GM13976 (cell line): ENCODE results near the gene CIRBP.
"Not testable (repeated sequence)": the region's sequence is repeated elsewhere in the genome, so short reads cannot be mapped to it uniquely, and the experiment has no call there.

ENCODE experiments used
- DNase-seq: peaks from one replicate; pipeline ENCODE4 v3.0.0; 2012; ENCODE audit warnings: low spot score
- CTCF ChIP-seq: IDR thresholded peaks from 2 replicates; pipeline ENCODE4 v1.5.1; 2012; ENCODE audit warnings: borderline replicate concordance, mild to moderate bottlenecking; ENCODE audit not compliant: insufficient read depth; ENCODE audit errors: extremely low read depth, missing control alignments, control extremely low read depth
- in situ Hi-C: fragments of 300-500 bp; cut with MboI; formaldehyde crosslinking; loops from one replicate; pipeline ENCODE4 v1.12.0; 2022; ENCODE audit warnings: low sequenced_read_pairs, mixed read lengths, inconsistent platforms; ENCODE audit not compliant: unreplicated experiment

Gene CIRBP

GRCh38 chr19:1245494-1246264, 23.5 kb upstream of the CIRBP start:
- DNase-seq: no peak
- TF ChIP-seq CTCF: no peak
- in situ Hi-C loops: no loop called here

GRCh38 chr19:1246265-1247087, 22.7 kb upstream of the CIRBP start:
- in situ Hi-C loops: not testable (repeated sequence)

GRCh38 chr19:1247748-1248138, 21.4 kb upstream of the CIRBP start:
- in situ Hi-C loops: no loop called here
- DNase-seq: no peak
- no peak for TF ChIP-seq CTCF

More at GRCh38 chr19:1246265-1247087, 22.7 kb upstream of the CIRBP start:
- DNase-seq: not testable (repeated sequence)

- peak; percentile 85 for DNase-seq
- TF ChIP-seq CTCF: peak; percentile 22
- in situ Hi-C loops: no loop called here
These were observed 20.9 kb upstream of the CIRBP start, which contains the start of gene MIDN for GRCh38 chr19:1248139-1248785. Gene MIDN, plus strand, starts transcription at chr19:1248583. Its CDS starts 1,714 bp downstream, at chr19:1250297.

- peak; percentile 81 for DNase-seq
- TF ChIP-seq CTCF: peak; percentile 90
- in situ Hi-C loops: no loop called here
These were observed 20.3 kb upstream of the CIRBP start for GRCh38 chr19:1248786-1249297.

- peak; percentile 96 for DNase-seq
- TF ChIP-seq CTCF: no peak
- in situ Hi-C loops: no loop called here
These were observed 19.7 kb upstream of the CIRBP start for GRCh38 chr19:1249298-1249989.
